HEK293 (cell line): Measurements from ENCODE around the gene PPFIA4.

Source experiments
- CTCF ChIP-seq: fragments of 450-650 bp; formaldehyde crosslinking; IDR thresholded peaks from 2 replicates; pipeline ENCODE4 v1.5.1; 2016; ENCODE audit warnings: missing biosample characterization, missing genetic modification characterization
- REST ChIP-seq: fragments of 450-650 bp; formaldehyde crosslinking; IDR thresholded peaks from 2 replicates; pipeline ENCODE4 v1.5.1; 2016; ENCODE audit warnings: missing biosample characterization, missing genetic modification characterization
- SP2 ChIP-seq: fragments of 450-650 bp; formaldehyde crosslinking; IDR thresholded peaks from 2 replicates; pipeline ENCODE4 v1.5.1; 2016; ENCODE audit warnings: missing biosample characterization, missing genetic modification characterization
- YY1 ChIP-seq: fragments of 450-650 bp; formaldehyde crosslinking; IDR thresholded peaks from 2 replicates; pipeline ENCODE4 v1.5.1; 2018; ENCODE audit warnings: missing biosample characterization, missing genetic modification characterization
- ZEB2 ChIP-seq: fragments of 450-650 bp; formaldehyde crosslinking; IDR thresholded peaks from 2 replicates; pipeline ENCODE4 v1.5.1; 2016; ENCODE audit warnings: missing biosample characterization, missing genetic modification characterization
- ZNF114 ChIP-seq: fragments of 450-650 bp; formaldehyde crosslinking; IDR thresholded peaks from 2 replicates; pipeline ENCODE4 v1.5.0; 2017; ENCODE audit warnings: missing biosample characterization, missing genetic modification characterization
- ZNF140 ChIP-seq: fragments of 450-650 bp; formaldehyde crosslinking; IDR thresholded peaks from 2 replicates; pipeline ENCODE4 v1.5.1; 2016; ENCODE audit warnings: missing biosample characterization, missing genetic modification characterization
- ZNF157 ChIP-seq: fragments of 450-650 bp; formaldehyde crosslinking; IDR thresholded peaks from 2 replicates; pipeline ENCODE4 v1.5.1; 2016; ENCODE audit warnings: missing biosample characterization, missing genetic modification characterization
- ZNF394 ChIP-seq: fragments of 450-650 bp; formaldehyde crosslinking; IDR thresholded peaks from 2 replicates; pipeline ENCODE4 v1.5.1; 2016; ENCODE audit warnings: missing biosample characterization, missing genetic modification characterization, mild to moderate bottlenecking, moderate library complexity, borderline replicate concordance
- ZNF423 ChIP-seq: fragments of 450-650 bp; formaldehyde crosslinking; IDR thresholded peaks from 2 replicates; pipeline ENCODE4 v1.5.1; 2016; ENCODE audit warnings: missing biosample characterization, missing genetic modification characterization
- ZNF433 ChIP-seq: fragments of 450-650 bp; formaldehyde crosslinking; IDR thresholded peaks from 2 replicates; pipeline ENCODE4 v1.5.1; 2016; ENCODE audit warnings: missing biosample characterization, missing genetic modification characterization, low read depth
- ZNF501 ChIP-seq: fragments of 450-650 bp; formaldehyde crosslinking; IDR thresholded peaks from 2 replicates; pipeline ENCODE4 v1.5.1; 2016; ENCODE audit warnings: missing biosample characterization, missing genetic modification characterization
- ZNF596 ChIP-seq: fragments of 450-650 bp; IDR thresholded peaks from 2 replicates; pipeline ENCODE4 v1.5.0; 2018; ENCODE audit warnings: missing biosample characterization, mild to moderate bottlenecking, missing genetic modification characterization, moderate library complexity
- ZNF654 ChIP-seq: fragments of 450-650 bp; formaldehyde crosslinking; IDR thresholded peaks from 2 replicates; pipeline ENCODE4 v1.5.1; 2016; ENCODE audit warnings: low read depth, missing biosample characterization, missing genetic modification characterization

- no peak for TF ChIP-seq ZNF501 (tag by site-specific recombination)
- no peak for TF ChIP-seq REST
- no peak for TF ChIP-seq ZNF157 (tag by site-specific recombination)
- no peak for TF ChIP-seq CTCF (tag by site-specific recombination)
- TF ChIP-seq YY1 = no peak
- no peak for TF ChIP-seq ZNF654
- TF ChIP-seq SP2 = no peak
- no peak for TF ChIP-seq ZNF394 (tag by site-specific recombination)
- no peak for TF ChIP-seq ZNF114 (tag by site-specific recombination)
- TF ChIP-seq ZNF596 = no peak
- no peak for TF ChIP-seq ZNF433 (tag by site-specific recombination)
- TF ChIP-seq ZNF423 = no peak
- no peak for TF ChIP-seq ZNF140 (tag by site-specific recombination)
- no peak for TF ChIP-seq ZEB2 (tag by site-specific recombination)
Observed at GRCh38 chr1:203100516-203100869, 74.2 kb downstream of the PPFIA4 start.
